Esophagus muscularis mucosa (tissue), 4 donors: Measurements from ENCODE around the gene UCHL1. TPM values are rescaled to one million over a fixed set of nuclear protein-coding genes. Genes with fewer than 3 reads are reported as not detected.

ENCODE experiments used
- DNase-seq: peaks from one replicate; pipeline ENCODE4 v3.0.0-alpha.2; 2017; ENCODE audit errors: extremely low spot score
- H3K27ac ChIP-seq, 4 donors: fragments of 200-600 bp; sonication (generic); replicated peaks in 1 of 4; 1 replicate in 3 of 4; 2 replicates in 1 of 4; pipeline ENCODE4 v1.5.1; 2016 to 2019; ENCODE audit warnings: mild to moderate bottlenecking in 1 of 4
- H3K27me3 ChIP-seq, 4 donors: fragments of 200-600 bp; sonication (generic); one replicate each; pipeline versions ENCODE4 v1.5.1 to v1.6.0; 2016 to 2019
- H3K36me3 ChIP-seq, 4 donors: fragments of 200-600 bp; sonication (generic); one replicate each; pipeline ENCODE4 v1.5.1; 2016 to 2019
- H3K4me1 ChIP-seq, 4 donors: fragments of 200-600 bp; sonication (generic); one replicate each; pipeline ENCODE4 v1.5.1; 2016 to 2019
- H3K4me3 ChIP-seq, 4 donors: fragments of 200-600 bp; sonication (generic); 1 replicate in 2 of 4; 2 replicates in 2 of 4; pipeline ENCODE4 v1.5.1; 2016 to 2019; ENCODE audit warnings: mild to moderate bottlenecking in 4 of 4, moderate library complexity in 1 of 4
- H3K9me3 ChIP-seq, 4 donors: fragments of 200-600 bp; sonication (generic); 1 replicate in 3 of 4; 2 replicates in 1 of 4; pipeline ENCODE4 v1.5.1; 2016 to 2019
- CTCF ChIP-seq, 3 experiments: fragments of 200-600 bp in 2 of 3; fragments of 450-650 bp in 1 of 3; sonication (generic) in 2 of 3; IDR thresholded peaks; one replicate each; pipeline ENCODE4 v1.5.1; 2017 to 2019; ENCODE audit warnings: antibody characterized with exemption in 3 of 3, mild to moderate bottlenecking in 2 of 3, moderate library complexity in 1 of 3
- EP300 ChIP-seq: sonication (generic); formaldehyde crosslinking; IDR thresholded peaks from one replicate; pipeline ENCODE4 v1.6.1; 2017; ENCODE audit warnings: antibody characterized with exemption
- POLR2A ChIP-seq: fragments of 450-650 bp; IDR thresholded peaks from one replicate; pipeline ENCODE4 v1.6.1; 2017; ENCODE audit warnings: antibody characterized with exemption, moderate library complexity, mild to moderate bottlenecking, low read depth
- POLR2AphosphoS5 ChIP-seq, 2 donors: sonication (generic); formaldehyde crosslinking; IDR thresholded peaks; one replicate each; pipeline ENCODE4 v1.6.1; 2017; ENCODE audit warnings: antibody characterized with exemption in 2 of 2
- WGBS: methylation state at CpG from one replicate; pipeline ENCODE4 v1.1.5; 2018; 5-methylcytosine and 5-hydroxymethylcytosine counted together
- intact Hi-C: fragments of 100-400 bp; cut with DNase I; formaldehyde crosslinking; loops from one replicate; pipeline ENCODE4 v1.15.1; 2023
- total RNA-seq, 4 donors: library from RNA; depleted of rRNA; stranded (reverse); fragments of >200 nt; gene quantifications; one replicate each; pipeline versions ENCODE4 v1.1.0 to v1.2.1, GENCODE V29; 2016

Gene UCHL1
- total RNA-seq, 4 donors from 2014 or later, result 30.3 to 120 (median 40.8) TPM

GRCh38 chr4:41232406-41232805 lies 24.3 kb upstream of the UCHL1 start:
- H3K9me3 ChIP-seq, result no peaks in the 10 kb centered on the region

GRCh38 chr4:41232856-41233255 lies 23.9 kb upstream of the UCHL1 start:
- intact Hi-C loops, result no loop called here
- H3K36me3 ChIP-seq, result no peaks in the 10 kb centered on the region
- DNase-seq, result no peak
- WGBS, result 93% methylated on average over 3 of the region's 3 CpGs
- H3K4me1 ChIP-seq, result no peaks in the 10 kb centered on the region
- TF ChIP-seq POLR2A (no peak), POLR2AphosphoS5 (IDR thresholded peaks at IDR 0.05) (no peak), CTCF (IDR thresholded peaks at IDR 0.05) (no peak), EP300 (no peak)
- H3K27me3 ChIP-seq, result no peaks in the 10 kb centered on the region
- H3K27ac ChIP-seq, result no peak overlapping the region
- H3K9me3 ChIP-seq, result no peaks in the 10 kb centered on the region
- no peak overlapping the region for H3K4me3 ChIP-seq

More at GRCh38 chr4:41232406-41232805, 24.3 kb upstream of the UCHL1 start:
- Histone ChIP-seq H3K27ac (no peak overlapping the region), H3K4me3 (no peak overlapping the region), H3K27me3 (no peaks in the 10 kb centered on the region), H3K4me1 (no peaks in the 10 kb centered on the region), H3K36me3 (no peaks in the 10 kb centered on the region)
- DNase-seq, result peak; percentile 75
- intact Hi-C loops, result no loop called here
- 74% methylated on average over 5 of the region's 5 CpGs for whole genome bisulfite sequencing
- TF ChIP-seq CTCF (IDR thresholded peaks at IDR 0.05) (no peak), EP300 (no peak), POLR2AphosphoS5 (IDR thresholded peaks at IDR 0.05) (no peak), POLR2A (no peak)

- intact Hi-C loops, result no loop called here
- 96% methylated on average over 1 of the region's 1 CpG for WGBS
Measured at GRCh38 chr4:41236032-41236431, 20.7 kb upstream of the UCHL1 start.

GRCh38 chr4:41236508-41236907 lies 20.2 kb upstream of the UCHL1 start:
- Histone ChIP-seq H3K4me1 (no peaks in the 10 kb centered on the region), H3K4me3 (no peak overlapping the region), H3K9me3 (no peaks in the 10 kb centered on the region), H3K27me3 (no peaks in the 10 kb centered on the region), H3K27ac (no peak overlapping the region), H3K36me3 (no peaks in the 10 kb centered on the region)
- no peak for TF ChIP-seq EP300
- intact Hi-C loops, result no loop called here
- WGBS, result 96% methylated on average over 1 of the region's 1 CpG
- DNase-seq, result no peak

More at GRCh38 chr4:41236032-41236431, 20.7 kb upstream of the UCHL1 start:
- H3K9me3 ChIP-seq, result no peaks in the 10 kb centered on the region
- no peak overlapping the region for H3K4me3 ChIP-seq
- H3K27ac ChIP-seq, result no peak overlapping the region
- DNase-seq, result peak; percentile 55
- TF ChIP-seq POLR2AphosphoS5 (IDR thresholded peaks at IDR 0.05), result no peak
- TF ChIP-seq EP300, result no peak
- TF ChIP-seq POLR2A, result no peak
- TF ChIP-seq CTCF (IDR thresholded peaks at IDR 0.05), result no peak
- no peaks in the 10 kb centered on the region for H3K4me1 ChIP-seq
- H3K36me3 ChIP-seq, result no peaks in the 10 kb centered on the region
- H3K27me3 ChIP-seq, result no peaks in the 10 kb centered on the region

GRCh38 chr4:41241919-41242318 lies 14.8 kb upstream of the UCHL1 start:
- no peaks in the 10 kb centered on the region for H3K4me1 ChIP-seq
- H3K9me3 ChIP-seq, result no peaks in the 10 kb centered on the region
- no peak overlapping the region for H3K4me3 ChIP-seq
- no peak overlapping the region for H3K27ac ChIP-seq
- WGBS, result 93% methylated on average over 1 of the region's 1 CpG
- no peaks in the 10 kb centered on the region for H3K27me3 ChIP-seq
- no peaks in the 10 kb centered on the region for H3K36me3 ChIP-seq
- DNase-seq, result peak; percentile 62
- TF ChIP-seq EP300 (no peak), POLR2A (no peak), POLR2AphosphoS5 (IDR thresholded peaks at IDR 0.05) (no peak), CTCF (IDR thresholded peaks at IDR 0.05) (no peak)
- intact Hi-C loops, result no loop called here
